Mucosa of rectum (tissue), 2 donors: Measurements from ENCODE around the gene DOC2A.

Source experiments
- H3K27ac ChIP-seq, 2 donors: one replicate each; pipeline ENCODE4 v1.7.0; 2013; ENCODE audit warnings: inconsistent platforms in 2 of 2, low read depth in 2 of 2, low read length in 2 of 2
- H3K27me3 ChIP-seq, 2 donors: one replicate each; pipeline ENCODE4 v1.7.0; 2013; ENCODE audit warnings: low read length in 2 of 2; ENCODE audit not compliant: control insufficient read depth in 2 of 2, insufficient read depth in 2 of 2
- H3K36me3 ChIP-seq, 2 donors: one replicate each; pipeline ENCODE4 v1.7.0; 2013; ENCODE audit warnings: low read length in 2 of 2; ENCODE audit not compliant: control insufficient read depth in 2 of 2, insufficient read depth in 2 of 2
- H3K4me1 ChIP-seq, 2 donors: one replicate each; pipeline ENCODE4 v1.7.0; 2013; ENCODE audit warnings: low read length in 2 of 2, mild to moderate bottlenecking in 1 of 2; ENCODE audit not compliant: control insufficient read depth in 2 of 2, insufficient read depth in 2 of 2
- H3K4me3 ChIP-seq, 2 donors: one replicate each; pipeline ENCODE4 v1.7.0; 2013; ENCODE audit warnings: low read length in 2 of 2
- H3K9ac ChIP-seq, 2 donors: one replicate each; pipeline ENCODE4 v1.7.0; 2013; ENCODE audit warnings: low read length in 2 of 2, low read depth in 1 of 2, mild to moderate bottlenecking in 1 of 2
- H3K9me3 ChIP-seq, 2 donors: one replicate each; pipeline ENCODE4 v1.7.0; 2013; ENCODE audit warnings: low read length in 2 of 2; ENCODE audit not compliant: control insufficient read depth in 2 of 2
- donor health status: healthy.
- donor health status: Normal muscosa, but diverticular disease.

DOC2A gene

DNA sequence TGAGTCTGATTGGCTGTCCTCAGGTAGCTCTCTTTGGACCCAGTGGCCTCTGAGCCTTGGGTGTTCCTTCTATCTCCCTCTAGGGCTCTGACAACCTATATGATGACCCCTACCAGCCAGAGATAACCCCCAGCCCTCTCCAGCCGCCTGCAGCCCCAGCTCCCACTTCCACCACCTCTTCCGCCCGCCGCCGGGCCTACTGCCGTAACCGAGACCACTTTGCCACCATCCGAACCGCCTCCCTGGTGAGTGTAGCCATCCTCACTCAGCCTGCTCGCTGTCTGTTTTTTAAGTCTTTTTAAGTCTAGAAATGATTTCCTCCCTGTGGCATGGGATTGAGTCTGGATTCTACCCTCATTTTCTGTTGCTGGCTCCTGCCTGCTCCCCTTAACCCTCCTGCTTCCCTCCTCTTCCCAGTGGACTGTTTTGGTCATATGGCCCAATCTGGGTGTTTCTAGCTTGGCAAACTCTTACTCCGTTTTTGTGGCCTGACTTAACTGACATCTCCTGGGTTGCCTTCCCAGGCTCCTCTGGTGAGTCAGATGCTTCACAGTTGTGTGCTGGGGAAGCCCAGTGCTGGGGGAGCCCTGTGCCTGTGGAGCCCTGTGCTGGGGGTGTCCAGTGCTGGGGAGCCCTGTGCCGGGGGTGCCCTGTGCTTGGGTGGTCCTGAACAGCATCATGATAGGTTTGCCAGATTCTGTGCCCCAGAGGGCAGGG lies 27.2 kb downstream of the DOC2A start:
- Histone ChIP-seq H3K27ac (no peak overlapping the region), H3K27me3 (no peaks in the 10 kb centered on the region), H3K9ac (no peak overlapping the region), H3K9me3 (no peaks in the 10 kb centered on the region), H3K36me3 (peaks cover 77 to 91% of the 10 kb centered on the region in 2 donors), H3K4me3 (no peak overlapping the region), H3K4me1 (no peaks in the 10 kb centered on the region)

DNA sequence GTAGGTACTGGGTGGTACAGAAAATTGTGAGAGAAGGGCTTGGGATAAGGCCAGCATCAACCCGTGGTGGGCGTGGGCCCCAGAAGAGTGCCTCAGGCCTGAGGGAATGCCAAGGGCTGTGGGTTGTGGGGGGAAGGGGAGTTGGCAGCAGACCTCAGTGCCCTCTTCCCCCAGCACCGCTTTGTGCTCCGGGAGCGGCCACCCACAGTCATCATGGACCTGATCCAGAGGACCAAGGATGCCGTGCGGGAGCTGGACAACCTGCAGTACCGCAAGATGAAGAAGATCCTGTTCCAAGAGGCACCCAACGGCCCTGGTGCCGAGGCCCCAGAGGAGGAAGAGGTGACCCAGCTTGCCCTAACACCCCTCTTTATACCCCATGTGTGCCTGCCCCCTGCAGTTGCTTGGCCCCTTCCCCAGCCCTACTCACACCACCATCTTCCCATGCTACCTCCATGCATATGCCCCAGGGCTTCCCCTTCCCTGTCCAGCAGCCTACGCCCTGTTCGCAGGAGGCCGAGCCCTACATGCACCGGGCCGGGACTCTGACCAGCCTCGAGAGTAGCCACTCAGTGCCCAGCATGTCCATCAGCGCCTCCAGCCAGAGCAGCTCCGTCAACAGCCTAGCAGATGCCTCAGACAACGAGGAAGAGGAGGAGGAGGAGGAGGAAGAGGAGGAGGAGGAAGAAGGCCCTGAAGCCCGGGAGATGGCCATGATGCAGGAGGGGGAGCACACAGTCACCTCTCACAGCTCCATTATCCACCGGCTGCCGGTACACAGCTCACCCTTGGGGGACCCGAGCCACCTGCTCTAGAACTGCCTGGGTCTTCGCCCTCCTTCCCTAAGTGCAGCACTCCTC lies 28.0 kb downstream of the DOC2A start:
- Histone ChIP-seq H3K36me3 (peaks cover 85 to 95% of the 10 kb centered on the region in 2 donors), H3K27me3 (no peaks in the 10 kb centered on the region), H3K9me3 (no peaks in the 10 kb centered on the region), H3K27ac (no peak overlapping the region), H3K4me3 (no peak overlapping the region), H3K9ac (no peak overlapping the region), H3K4me1 (no peaks in the 10 kb centered on the region)

DNA sequence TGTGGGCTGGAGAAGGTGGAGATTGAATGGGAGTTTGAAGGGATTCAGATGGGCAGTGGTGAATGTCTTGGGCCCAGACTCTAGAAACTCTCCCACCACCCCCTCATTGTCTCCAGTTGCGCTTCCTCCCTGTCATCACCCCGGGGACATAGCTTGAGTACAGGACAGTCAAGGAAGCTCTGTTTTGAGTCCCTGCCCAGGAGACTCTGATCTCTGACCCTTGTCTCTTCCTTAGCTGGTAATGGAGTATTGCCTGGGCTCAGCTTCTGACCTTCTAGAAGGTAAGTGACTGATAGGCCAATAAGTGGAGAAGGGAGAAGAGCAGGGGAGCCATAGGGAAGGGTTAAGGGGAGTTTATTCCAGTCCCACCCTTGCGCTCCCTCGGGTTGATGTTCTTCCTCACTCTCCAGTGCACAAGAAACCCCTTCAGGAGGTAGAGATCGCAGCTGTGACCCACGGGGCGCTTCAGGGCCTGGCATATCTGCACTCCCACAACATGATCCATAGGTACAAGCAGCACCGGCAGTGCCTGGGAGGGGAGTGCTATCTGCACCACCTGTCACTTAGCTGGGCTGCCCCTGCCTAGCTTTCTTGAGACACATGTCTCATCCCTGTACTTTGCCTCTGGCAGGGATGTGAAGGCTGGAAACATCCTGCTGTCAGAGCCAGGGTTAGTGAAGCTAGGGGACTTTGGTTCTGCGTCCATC lies 32.1 kb downstream of the DOC2A start:
- H3K9ac ChIP-seq = no peak overlapping the region
- peaks cover 19 to 26% of the 10 kb centered on the region in 2 donors for H3K4me1 ChIP-seq
- no peaks in the 10 kb centered on the region for H3K9me3 ChIP-seq
- H3K4me3 ChIP-seq = no peak overlapping the region
- no peaks in the 10 kb centered on the region for H3K27me3 ChIP-seq
- H3K36me3 ChIP-seq = peaks cover 55 to 62% of the 10 kb centered on the region in 2 donors
- no peak overlapping the region for H3K27ac ChIP-seq

DNA sequence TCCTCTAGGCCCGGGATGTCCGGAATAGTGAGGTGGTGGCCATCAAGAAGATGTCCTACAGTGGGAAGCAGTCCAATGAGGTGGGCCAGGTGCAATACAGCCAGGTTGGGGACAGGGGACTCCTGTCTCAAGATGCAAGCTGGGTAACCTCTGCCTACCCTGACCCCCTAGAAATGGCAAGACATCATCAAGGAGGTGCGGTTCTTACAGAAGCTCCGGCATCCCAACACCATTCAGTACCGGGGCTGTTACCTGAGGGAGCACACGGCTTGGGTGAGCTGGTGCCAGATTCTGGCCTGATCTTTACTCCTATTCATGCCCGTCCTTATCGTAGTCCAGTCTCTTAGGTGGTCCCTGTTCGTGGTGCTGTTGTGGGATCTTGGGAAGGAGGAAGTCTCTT lies 32.7 kb downstream of the DOC2A start:
- Histone ChIP-seq H3K36me3 (peaks cover 49 to 56% of the 10 kb centered on the region in 2 donors), H3K27me3 (no peaks in the 10 kb centered on the region), H3K4me3 (no peak overlapping the region), H3K27ac (no peak overlapping the region), H3K4me1 (peaks cover 21 to 30% of the 10 kb centered on the region in 2 donors), H3K9me3 (no peaks in the 10 kb centered on the region), H3K9ac (no peak overlapping the region)

DNA sequence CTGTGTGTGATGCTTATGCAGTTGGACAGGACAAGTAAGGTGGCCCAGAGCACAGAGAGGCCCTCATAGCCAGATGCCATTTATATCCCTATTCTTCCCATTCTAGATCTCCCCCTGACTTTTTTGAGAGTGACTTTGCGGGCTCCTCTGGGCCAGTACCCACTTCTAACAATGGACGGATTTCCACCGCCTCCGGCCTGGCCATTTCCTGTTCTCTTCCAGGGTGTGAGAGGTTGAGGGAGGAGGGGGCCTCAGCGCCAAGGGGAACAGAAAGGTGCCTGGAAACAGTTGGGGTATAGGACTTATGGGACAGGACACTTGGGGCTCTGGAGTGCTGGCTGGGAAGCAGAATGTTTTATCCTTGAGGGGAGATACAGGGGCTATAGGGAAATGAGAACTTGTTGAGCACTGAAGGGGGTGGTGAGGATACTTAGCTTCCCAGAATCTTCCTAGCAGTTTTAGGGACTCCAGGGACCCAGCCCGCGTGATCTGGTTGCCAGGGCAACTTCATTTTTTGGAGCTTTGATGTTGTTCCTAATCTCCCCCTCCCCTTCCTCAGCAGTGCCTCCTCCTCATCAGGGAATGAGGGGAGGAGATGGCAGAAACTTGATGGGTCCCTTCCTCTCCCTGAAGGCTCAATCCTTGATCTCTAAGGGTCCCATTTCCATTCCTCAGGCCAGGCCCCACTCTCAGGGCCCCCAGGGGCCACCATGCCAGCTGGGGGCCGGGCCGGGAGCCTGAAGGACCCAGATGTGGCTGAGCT lies 33.6 kb downstream of the DOC2A start:
- no peak overlapping the region for H3K27ac ChIP-seq
- H3K4me3 ChIP-seq = no peak overlapping the region
- H3K9ac ChIP-seq = no peak overlapping the region
- no peaks in the 10 kb centered on the region for H3K9me3 ChIP-seq
- H3K4me1 ChIP-seq = peaks cover 22 to 31% of the 10 kb centered on the region in 2 donors
- H3K36me3 ChIP-seq = peaks cover 40 to 47% of the 10 kb centered on the region in 2 donors
- H3K27me3 ChIP-seq = no peaks in the 10 kb centered on the region

DNA sequence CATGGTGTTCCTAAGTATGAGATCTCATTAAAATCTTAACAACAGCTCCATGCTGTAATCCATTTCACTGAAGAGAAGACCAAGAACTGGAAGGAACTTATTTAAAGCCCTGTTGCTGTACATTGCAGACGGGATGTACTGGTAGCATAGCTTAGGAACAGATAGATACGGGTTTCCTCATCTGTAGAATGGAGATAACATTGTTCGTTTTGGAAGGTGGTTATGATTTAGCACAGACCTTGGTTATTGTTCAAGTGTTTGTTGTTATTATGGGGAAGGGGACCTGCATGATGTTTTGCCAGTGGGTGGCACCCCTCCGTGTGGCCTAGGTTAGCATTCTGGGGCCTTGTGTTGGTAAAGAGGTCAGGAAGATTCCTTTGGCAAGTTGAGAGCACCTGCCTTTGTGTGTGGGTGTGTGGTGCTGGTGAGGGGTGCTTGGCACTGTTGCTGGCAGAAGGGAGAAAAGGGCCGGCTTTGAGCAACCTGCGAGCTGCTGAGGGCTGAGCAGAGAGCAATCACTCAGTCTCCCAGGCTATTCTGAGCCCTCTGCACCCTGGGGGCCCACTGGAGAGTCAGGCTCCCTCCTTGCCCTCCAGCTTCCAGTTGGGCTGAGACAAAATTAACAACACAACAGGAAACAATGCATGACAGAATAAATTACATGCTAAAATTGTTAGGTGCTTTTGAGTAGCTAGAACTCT lies 34.9 kb downstream of the DOC2A start:
- Histone ChIP-seq H3K9me3 (no peaks in the 10 kb centered on the region), H3K27ac (no peak overlapping the region), H3K4me3 (peak overlapping the region; percentile 19 to 91), H3K9ac (peak overlapping the region in 1 of 2 donors; percentile 32), H3K27me3 (no peaks in the 10 kb centered on the region), H3K4me1 (peaks cover 22 to 31% of the 10 kb centered on the region in 2 donors), H3K36me3 (peaks cover 35 to 39% of the 10 kb centered on the region in 2 donors)

DNA sequence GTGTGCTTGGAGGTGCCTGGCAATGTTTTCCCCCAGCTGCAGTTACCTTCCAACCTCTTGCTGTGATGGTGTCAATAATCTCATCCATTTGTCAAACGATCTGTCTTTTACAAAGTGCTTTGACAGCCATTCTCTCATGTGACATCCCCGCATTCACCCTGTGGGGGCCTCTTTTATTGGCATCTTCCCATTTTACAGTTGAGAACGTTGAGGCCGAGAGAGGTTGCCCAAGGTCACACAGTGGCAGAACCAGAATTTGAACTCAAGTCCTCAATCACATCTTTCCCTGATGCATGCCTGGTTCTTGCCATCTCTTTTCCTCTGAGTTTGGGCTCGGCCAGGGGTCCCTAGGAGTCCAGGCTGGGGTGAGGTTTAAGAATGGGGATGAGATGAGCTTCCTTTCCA lies 35.7 kb downstream of the DOC2A start:
- H3K36me3 ChIP-seq = peaks cover 30% of the 10 kb centered on the region in 2 donors
- H3K4me1 ChIP-seq = peaks cover 22 to 31% of the 10 kb centered on the region in 2 donors
- H3K27me3 ChIP-seq = no peaks in the 10 kb centered on the region
- peak overlapping the region; percentile 84 to 91 for H3K9ac ChIP-seq
- H3K9me3 ChIP-seq = no peaks in the 10 kb centered on the region
- H3K4me3 ChIP-seq = peak overlapping the region; percentile 91 to 95
- H3K27ac ChIP-seq = peak overlapping the region in 1 of 2 donors; percentile 92

DNA sequence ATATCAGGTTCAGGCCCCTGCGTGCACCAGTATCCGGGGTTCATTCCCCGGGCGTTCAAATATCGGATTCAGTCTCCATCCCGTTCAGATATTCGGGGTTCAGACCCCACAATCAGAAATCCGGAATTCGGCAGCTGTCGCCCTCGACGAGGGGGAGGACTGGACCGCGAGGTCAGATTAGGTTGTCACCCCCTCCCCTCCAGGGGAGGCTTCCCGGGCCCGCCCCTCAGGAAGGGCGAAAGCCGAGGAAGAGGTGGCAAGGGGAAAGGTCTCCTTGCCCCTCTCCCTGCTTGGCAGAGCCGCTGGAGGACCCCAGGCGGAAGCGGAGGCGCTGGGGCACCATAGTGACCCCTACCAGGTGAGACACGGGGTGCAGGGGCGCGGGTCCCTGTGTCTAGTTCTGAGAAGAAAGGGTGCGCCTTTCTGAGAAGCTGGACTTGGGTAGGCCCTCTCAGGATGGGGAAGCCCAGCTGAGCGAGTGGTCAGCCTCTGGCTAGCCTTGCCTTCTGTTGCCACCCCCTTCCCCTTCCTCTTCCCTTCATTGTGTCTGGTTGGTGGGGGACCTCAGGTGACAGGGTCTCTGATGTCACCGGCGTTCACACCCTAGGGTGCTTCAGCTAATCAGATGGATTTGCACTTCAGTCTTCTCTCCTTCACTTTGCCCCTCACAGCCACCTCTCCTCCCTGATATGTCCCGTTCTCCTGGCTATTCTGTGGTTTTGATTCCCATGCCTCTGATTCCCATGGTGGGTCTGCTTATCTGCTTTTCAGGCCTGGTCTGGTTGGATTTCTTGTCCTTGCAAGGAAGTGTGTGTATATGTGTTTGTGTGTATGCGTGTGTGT lies 36.3 kb downstream of the DOC2A start:
- Histone ChIP-seq H3K27ac (peak overlapping the region; percentile 89 to 92), H3K27me3 (no peaks in the 10 kb centered on the region), H3K4me3 (peak overlapping the region; percentile 91 to 95), H3K9ac (peak overlapping the region; percentile 84 to 91), H3K9me3 (no peaks in the 10 kb centered on the region), H3K4me1 (peaks cover 22 to 31% of the 10 kb centered on the region in 2 donors), H3K36me3 (peaks cover 23 to 27% of the 10 kb centered on the region in 2 donors)
